Smooth muscle cell (in vitro differentiated cells): ENCODE results near the gene SEPTIN6. TPM values are rescaled to one million over a fixed set of nuclear protein-coding genes. Genes with fewer than 3 reads are reported as not detected.
"Not testable (repeated sequence)": the region's sequence is repeated elsewhere in the genome, so short reads cannot be mapped to it uniquely, and the experiment has no call there.

Experiments
- DNase-seq: peaks from one replicate; lab custom pipeline; 2025; ENCODE audit not compliant: unreplicated experiment; lab: John Stamatoyannopoulos, UW
- H2AFZ ChIP-seq: fragments of 200-600 bp; sonication (generic); 2 replicates; pipeline ENCODE4 v1.6.0; 2016; ENCODE audit warnings: antibody characterized with exemption, low read depth, mild to moderate bottlenecking
- H3F3A ChIP-seq: fragments of 200-600 bp; sonication (generic); 2 replicates; pipeline ENCODE4 v1.6.0; 2017; ENCODE audit warnings: antibody characterized with exemption, low read depth
- H3K27ac ChIP-seq: fragments of 200-600 bp; sonication (generic); 2 replicates; pipeline ENCODE4 v1.5.1; 2016; ENCODE audit warnings: low read depth, mild to moderate bottlenecking
- H3K27me3 ChIP-seq: fragments of 200-600 bp; sonication (generic); 2 replicates; pipeline ENCODE4 v1.6.1; 2016; ENCODE audit warnings: low read depth, mild to moderate bottlenecking
- H3K36me3 ChIP-seq: fragments of 200-600 bp; sonication (generic); 2 replicates; pipeline ENCODE4 v1.5.1; 2016; ENCODE audit warnings: low read depth
- H3K4me1 ChIP-seq: fragments of 200-600 bp; sonication (generic); 2 replicates; pipeline ENCODE4 v1.5.1; 2016; ENCODE audit warnings: low read depth
- H3K4me2 ChIP-seq: fragments of 200-600 bp; sonication (generic); 2 replicates; pipeline ENCODE4 v1.6.0; 2016; ENCODE audit warnings: mild to moderate bottlenecking
- H3K4me3 ChIP-seq: fragments of 200-600 bp; sonication (generic); 2 replicates; pipeline ENCODE4 v1.5.1; 2016; ENCODE audit warnings: mild to moderate bottlenecking
- H3K79me2 ChIP-seq: fragments of 200-600 bp; sonication (generic); 2 replicates; pipeline ENCODE4 v1.6.0; 2016; ENCODE audit warnings: low read depth, mild to moderate bottlenecking
- H3K9ac ChIP-seq: fragments of 200-600 bp; sonication (generic); 2 replicates; pipeline ENCODE4 v1.6.0; 2016; ENCODE audit warnings: low read depth
- H3K9me3 ChIP-seq: fragments of 200-600 bp; sonication (generic); replicated peaks from 2 replicates; pipeline ENCODE4 v1.5.1; 2016; ENCODE audit warnings: low read depth
- H4K20me1 ChIP-seq: fragments of 200-600 bp; sonication (generic); 2 replicates; pipeline ENCODE4 v1.6.0; 2016; ENCODE audit warnings: low read depth
- CTCF ChIP-seq: fragments of 200-600 bp; sonication (generic); IDR thresholded peaks from 2 replicates; pipeline ENCODE4 v1.5.1; 2017; ENCODE audit warnings: borderline replicate concordance, mild to moderate bottlenecking, antibody characterized with exemption; ENCODE audit not compliant: insufficient read depth, poor library complexity, severe bottlenecking
- WGBS: methylation state at CpG from one replicate; pipeline ENCODE4 v1.1.7; 2016; ENCODE audit warnings: low lambda C conversion rate; 5-methylcytosine and 5-hydroxymethylcytosine counted together
- polyA plus RNA-seq: library from polyadenylated mRNA; unstranded; fragments of >200 nt; fragmentation: Nextera tagmentation; extraction: Ambion mirVana; gene quantifications from 2 replicates; pipeline ENCODE4 v1.2.1, GENCODE V29; 2016
- total RNA-seq: library from RNA; depleted of rRNA; stranded (reverse); fragments of >200 nt; gene quantifications from 2 replicates; pipeline ENCODE4 v1.2.3, GENCODE V29; 2014

The SEPTIN6 gene
- total and polyA plus RNA-seq, 2 experiments from 2014 or later, result 58.1 to 58.4 TPM

DNA sequence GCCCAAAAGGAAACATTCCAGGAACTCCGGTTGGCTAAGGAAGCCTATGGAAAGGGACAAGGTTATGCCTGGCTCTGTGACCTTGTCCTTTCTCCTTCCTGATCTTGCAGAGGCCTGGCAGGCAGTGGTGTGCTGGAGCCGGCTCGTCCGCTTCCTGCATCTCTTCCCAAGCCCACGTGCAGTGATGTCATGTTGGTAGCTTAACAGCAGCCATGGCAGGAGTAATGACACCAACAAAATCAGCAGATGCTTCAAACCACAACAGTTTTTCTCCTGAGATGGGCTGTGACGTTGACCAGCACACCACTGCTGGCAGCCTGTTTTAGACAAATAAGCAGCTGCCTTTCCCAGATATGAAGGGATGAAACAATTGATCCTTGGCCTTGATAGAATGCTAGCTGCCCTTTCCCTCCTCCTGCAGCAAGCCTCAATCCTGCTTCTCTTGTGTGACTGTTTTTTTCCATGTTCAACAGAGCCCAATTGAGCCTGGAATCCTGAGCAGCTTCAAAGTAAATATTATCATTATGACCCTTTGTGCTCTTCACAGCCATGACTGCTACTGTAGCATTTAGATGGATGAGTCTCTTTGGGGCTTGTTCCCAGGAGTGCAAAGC lies 23.4 kb downstream of the SEPTIN6 start:
- no peak overlapping the region for H2AFZ ChIP-seq

GRCh38 chrX:119667111-119667878 lies 25.7 kb downstream of the SEPTIN6 start:
- Histone ChIP-seq H3K9ac (no peak overlapping the region), H4K20me1 (no peaks in the 10 kb centered on the region), H3K4me3 (no peak overlapping the region), H2AFZ (no peak overlapping the region), H3K27me3 (no peaks in the 10 kb centered on the region), H3F3A (peaks cover 2% of the 10 kb centered on the region), H3K4me1 (no peaks in the 10 kb centered on the region), H3K79me2 (no peaks in the 10 kb centered on the region), H3K27ac (no peak overlapping the region), H3K36me3 (no peaks in the 10 kb centered on the region), H3K9me3 (no peaks in the 10 kb centered on the region), H3K4me2 (no peak overlapping the region)
- no peak for TF ChIP-seq CTCF
- WGBS, result 78% methylated on average over 16 of the region's 16 CpGs
- DNase-seq, result no peak

More for the DNA sequence above, 23.4 kb downstream of the SEPTIN6 start:
- no peak for DNase-seq
- TF ChIP-seq CTCF, result no peak
- WGBS, result 47% methylated on average over 6 of the region's 6 CpGs
- Histone ChIP-seq H3K27ac (peak overlapping the region; percentile 85), H3K79me2 (no peaks in the 10 kb centered on the region), H3K9ac (no peak overlapping the region), H3K4me1 (no peaks in the 10 kb centered on the region), H3F3A (peaks cover 2% of the 10 kb centered on the region), H3K9me3 (no peaks in the 10 kb centered on the region), H4K20me1 (no peaks in the 10 kb centered on the region), H3K4me2 (no peak overlapping the region), H3K4me3 (no peak overlapping the region), H3K36me3 (no peaks in the 10 kb centered on the region), H3K27me3 (no peaks in the 10 kb centered on the region)

DNA sequence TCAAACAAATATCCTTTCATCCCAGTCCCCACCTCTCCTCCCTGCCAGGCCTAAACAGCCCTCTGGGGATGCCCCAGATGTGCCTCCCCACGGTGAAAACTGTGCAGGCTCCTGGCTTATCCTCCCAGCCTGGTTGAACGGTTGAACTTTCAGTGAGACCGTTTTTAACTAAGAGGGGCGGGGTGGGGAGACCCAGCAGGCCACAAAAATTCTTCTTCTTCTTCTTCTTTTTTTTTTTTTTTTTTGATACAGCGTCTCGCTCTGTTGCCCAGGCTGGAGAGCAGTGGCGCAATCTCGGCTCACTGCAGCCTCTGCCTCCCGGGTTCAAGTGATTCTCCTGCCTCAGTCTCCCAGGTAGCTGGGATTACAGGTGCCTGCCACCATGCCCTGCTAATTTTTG lies 28.1 kb downstream of the SEPTIN6 start:
- H3K27me3 ChIP-seq, H3K4me2 ChIP-seq, H4K20me1 ChIP-seq, DNase-seq, H3K79me2 ChIP-seq, H3K4me1 ChIP-seq, H3K9ac ChIP-seq, H3K27ac ChIP-seq, H3K4me3 ChIP-seq, H3F3A ChIP-seq, H3K36me3 ChIP-seq, H3K9me3 ChIP-seq, H2AFZ ChIP-seq: not testable (repeated sequence)
- WGBS, result 80% methylated on average over 7 of the region's 9 CpGs

- no peak for DNase-seq
- no peaks in the 10 kb centered on the region for H3K79me2 ChIP-seq
- no peak overlapping the region for H3K9ac ChIP-seq
- no peak overlapping the region for H2AFZ ChIP-seq
- no peaks in the 10 kb centered on the region for H3K27me3 ChIP-seq
- no peak overlapping the region for H3K4me3 ChIP-seq
- no peak overlapping the region for H3K4me2 ChIP-seq
- H3F3A ChIP-seq, result no peaks in the 10 kb centered on the region
- no peak for TF ChIP-seq CTCF
- WGBS, result 94% methylated on average over 4 of the region's 4 CpGs
- no peaks in the 10 kb centered on the region for H3K36me3 ChIP-seq
- H3K4me1 ChIP-seq, result no peaks in the 10 kb centered on the region
- H4K20me1 ChIP-seq, result no peaks in the 10 kb centered on the region
- H3K9me3 ChIP-seq, result no peaks in the 10 kb centered on the region
- no peak overlapping the region for H3K27ac ChIP-seq
These were observed 31.5 kb downstream of the SEPTIN6 start for GRCh38 chrX:119661486-119661885.
